Stimulated activated CD8-positive, alpha-beta memory T cell treated with anti-CD3 and anti-CD28 coated beads, Interleukin-2, amount 100 ng/mL, for 1 hour (primary cell): Measurements from ENCODE around the gene SCD.

Experiments used
- DNase-seq, 2 donors: peaks; one replicate each; pipeline ENCODE4 v3.0.0-alpha.2; 2020; ENCODE audit warnings: low read depth in 2 of 2

The SCD gene

GRCh38 chr10:100340948-100341847 lies 5.8 kb upstream of the SCD start:
- DNase-seq = no peak

GRCh38 chr10:100341953-100342626 lies 4.9 kb upstream of the SCD start:
- DNase-seq = peak in 1 of 2 donors; percentile 8

DNA sequence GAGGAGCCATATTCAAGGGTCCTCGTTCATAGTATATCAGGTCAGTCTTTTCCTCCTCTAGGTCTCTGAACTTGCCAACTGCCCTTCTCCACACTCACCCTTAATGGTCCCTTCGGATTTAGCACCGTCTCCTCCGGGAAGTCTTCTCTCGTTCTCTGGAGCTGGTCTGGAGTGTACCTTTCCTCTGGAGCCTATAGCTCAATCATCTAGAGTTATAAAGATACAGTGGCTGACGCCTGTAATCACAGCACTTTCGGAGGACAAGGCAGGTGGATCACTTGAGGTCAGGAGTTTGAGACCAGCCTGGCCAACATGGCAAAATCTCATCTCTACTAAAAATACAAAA lies 4.4 kb upstream of the SCD start:
- DNase-seq = no peak

DNA sequence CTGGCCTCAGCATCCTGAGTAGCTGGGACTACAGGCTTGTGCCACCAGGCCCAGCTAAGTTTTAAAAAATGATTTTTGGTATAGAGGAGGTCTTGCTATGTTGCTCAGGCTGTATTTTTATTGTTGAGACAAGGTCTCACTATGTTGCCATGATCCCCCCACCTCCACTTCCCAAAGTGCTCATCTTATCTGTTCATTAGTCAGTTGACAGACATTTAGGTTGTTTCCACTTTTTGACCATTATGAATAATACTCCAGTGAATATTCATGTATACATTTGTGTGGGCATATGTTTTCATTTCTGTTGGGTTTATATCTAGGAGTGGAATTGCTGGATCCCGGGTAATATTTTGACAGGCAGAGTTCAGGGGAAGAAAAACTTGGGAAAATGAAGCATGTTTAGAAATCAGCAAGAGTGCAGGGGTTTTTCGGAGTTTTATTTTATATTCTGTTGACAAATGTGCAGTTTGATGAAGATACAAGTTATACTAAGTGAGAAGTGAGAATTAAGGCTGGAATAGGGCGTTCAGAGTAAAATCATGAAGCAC lies 2.7 kb upstream of the SCD start:
- DNase-seq = no peak

GRCh38 chr10:100345570-100346330 lies 1.3 kb upstream of the SCD start:
- DNase-seq = no peak

- DNase-seq = peak; percentile 28 to 39
Measured at GRCh38 chr10:100346351-100346764, 675 bp upstream of the SCD start.

DNA sequence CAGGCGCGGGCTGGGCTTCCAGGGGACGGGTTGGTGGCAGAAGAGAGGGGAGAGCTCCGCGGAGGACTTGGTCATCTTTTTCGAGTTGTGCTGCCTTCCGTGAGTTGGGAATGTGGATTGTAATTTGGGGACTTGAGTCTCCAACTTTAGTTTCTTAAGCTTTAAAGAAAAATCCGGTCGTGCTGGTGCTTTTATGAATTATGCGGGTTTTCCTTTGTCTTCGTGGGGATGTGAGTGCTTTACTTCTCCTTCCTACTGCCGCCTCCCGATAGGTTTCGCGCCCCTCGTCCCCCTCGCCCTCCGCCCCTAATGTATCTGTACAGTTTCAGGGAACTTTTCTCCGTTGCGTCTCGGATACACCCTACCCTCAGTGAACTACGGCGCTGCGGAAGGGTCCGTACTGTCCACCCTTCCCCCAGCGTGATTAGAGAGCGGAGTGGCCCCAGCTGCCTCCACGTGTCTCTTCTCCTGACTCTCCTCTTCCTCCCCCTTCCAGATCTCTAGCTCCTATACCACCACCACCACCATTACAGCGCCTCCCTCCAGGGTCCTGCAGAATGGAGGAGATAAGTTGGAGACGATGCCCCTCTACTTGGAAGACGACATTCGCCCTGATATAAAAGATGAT lies 649 bp downstream of the SCD start:
- DNase-seq = no peak

- no peak for DNase-seq
Measured at GRCh38 chr10:100348389-100348927, 1.4 kb downstream of the SCD start.

DNA sequence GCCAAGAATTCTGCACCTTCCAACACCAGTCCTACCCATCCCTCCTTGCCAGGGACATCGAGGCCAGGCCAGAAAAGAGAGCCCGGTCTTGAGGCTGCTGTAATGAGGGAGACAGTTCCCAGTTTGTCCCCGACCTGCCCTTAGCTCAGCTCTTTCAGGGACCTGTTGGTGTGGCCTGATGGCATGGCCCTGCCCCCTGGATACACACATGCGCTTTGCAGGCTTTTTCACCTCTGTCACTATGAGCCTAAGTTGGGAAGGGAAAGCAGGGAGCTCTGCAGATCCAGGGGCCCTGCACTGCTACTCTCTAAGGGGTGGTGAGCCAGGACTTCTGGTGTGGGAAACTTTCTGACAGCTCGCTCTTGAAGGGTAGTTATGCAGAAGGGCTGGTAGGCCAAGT lies 2.1 kb downstream of the SCD start:
- no peak for DNase-seq

DNA sequence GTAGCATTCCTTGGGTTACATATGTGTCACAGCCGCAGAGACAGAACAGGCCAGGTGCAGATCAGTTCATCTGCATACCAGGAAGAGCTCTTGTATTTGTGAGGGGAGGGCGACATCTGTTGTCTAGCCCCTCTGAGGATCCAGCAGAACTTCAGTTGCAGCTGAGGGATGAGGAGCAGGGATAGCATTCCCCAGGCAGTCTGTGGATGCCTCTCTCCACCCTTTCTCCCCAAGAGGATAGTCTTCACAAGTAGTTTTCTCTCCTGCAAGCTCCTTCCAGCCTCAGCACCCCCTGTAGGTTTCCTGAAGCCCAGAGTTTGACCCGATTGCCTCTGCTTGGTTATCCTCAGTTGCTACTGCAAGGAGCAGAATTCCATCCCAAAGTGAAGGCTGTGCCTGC lies 2.6 kb downstream of the SCD start:
- DNase-seq = no peak

- DNase-seq = no peak
Measured at GRCh38 chr10:100350914-100351485, 4.0 kb downstream of the SCD start.

GRCh38 chr10:100353770-100354485 lies 6.9 kb downstream of the SCD start:
- no peak for DNase-seq

DNA sequence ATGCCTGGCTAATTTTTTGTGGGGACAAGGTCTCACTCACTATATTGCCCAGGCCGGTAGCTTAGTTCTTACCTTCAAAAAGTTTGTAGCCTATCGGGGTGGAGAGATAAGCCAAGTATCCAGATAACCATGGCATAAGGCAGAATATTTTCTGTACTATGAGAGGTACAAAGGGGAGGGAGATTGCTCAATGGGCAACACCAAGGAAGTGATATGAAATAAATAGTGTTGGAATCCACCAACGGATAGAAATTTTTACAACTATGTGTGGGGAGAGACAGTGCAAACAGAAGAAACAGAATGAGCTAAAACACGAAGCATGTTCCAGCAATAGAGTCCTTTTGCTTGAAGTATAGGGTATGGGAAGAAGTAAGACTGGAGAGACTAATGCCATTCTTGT lies 8.1 kb downstream of the SCD start:
- no peak for DNase-seq

- DNase-seq = no peak
Measured at GRCh38 chr10:100356067-100357017, 9.3 kb downstream of the SCD start.

DNA sequence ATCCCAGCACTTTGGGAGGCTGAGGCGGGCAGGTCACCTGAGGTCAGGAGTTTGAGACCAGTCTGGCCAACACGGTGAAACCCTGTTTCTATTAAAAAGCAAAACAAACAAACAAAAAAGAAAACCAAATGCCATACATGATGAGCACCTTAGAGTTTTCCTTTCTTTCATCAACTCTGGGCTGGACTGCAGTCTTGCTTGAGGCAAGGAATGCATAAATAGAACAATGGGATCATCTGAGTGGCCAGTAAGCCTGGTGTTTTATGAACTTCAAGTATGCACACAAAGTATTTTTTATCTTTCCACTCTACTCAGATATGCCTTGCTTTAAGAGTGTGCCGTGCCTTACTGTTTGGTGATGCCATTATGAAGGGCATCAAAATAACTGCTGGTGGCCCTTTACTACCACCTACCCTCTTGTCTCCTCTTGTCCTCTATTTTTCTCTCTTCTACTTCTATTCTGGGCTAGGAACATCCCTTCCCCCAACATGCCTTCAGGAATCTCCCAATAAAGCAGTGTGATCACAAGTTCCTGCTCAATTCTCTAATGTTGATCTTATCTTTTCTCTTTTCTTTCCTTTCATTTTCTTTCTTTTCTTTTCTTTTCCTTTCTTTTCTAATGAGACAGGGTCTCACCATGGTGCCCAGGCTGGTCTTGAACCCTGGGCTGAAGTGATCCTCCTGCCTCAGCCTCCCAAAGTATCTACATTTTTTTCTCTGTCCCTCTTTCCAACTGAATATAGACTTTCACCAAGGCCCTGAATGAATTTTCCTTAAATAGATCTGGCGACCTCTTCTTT lies 10.2 kb downstream of the SCD start:
- no peak for DNase-seq

- no peak for DNase-seq
Measured at GRCh38 chr10:100359030-100359432, 12.0 kb downstream of the SCD start.

- no peak for DNase-seq
Measured at GRCh38 chr10:100359529-100360150, 12.6 kb downstream of the SCD start.

DNA sequence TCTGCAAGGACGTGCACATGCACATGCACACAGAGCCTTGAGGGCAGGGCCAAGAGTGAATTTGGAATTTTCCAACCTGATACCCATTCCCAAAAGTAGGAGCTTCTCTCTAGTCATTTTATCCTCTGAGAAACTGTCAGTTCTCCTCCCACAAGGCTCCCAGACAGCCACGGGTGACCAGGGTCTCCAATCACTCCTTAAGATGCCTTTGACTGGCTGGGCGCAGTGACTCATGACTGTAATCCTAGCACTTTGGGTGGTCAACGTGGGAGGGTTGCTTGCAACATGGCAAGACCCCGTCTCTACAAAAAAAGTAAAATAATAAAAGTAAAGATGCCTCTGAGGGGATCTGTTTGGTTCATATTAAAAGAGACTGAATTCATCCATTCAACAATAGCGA lies 13.2 kb downstream of the SCD start:
- no peak for DNase-seq
